ENCODE measurements around the gene TSPAN18. TPM values are rescaled to one million over a fixed set of nuclear protein-coding genes. Genes with fewer than 3 reads are reported as not detected.

TSPAN18 gene
- total RNA-seq, 4 donors from 2014 or later = 31.1 to 74.6 (median 34.7) TPM

DNA sequence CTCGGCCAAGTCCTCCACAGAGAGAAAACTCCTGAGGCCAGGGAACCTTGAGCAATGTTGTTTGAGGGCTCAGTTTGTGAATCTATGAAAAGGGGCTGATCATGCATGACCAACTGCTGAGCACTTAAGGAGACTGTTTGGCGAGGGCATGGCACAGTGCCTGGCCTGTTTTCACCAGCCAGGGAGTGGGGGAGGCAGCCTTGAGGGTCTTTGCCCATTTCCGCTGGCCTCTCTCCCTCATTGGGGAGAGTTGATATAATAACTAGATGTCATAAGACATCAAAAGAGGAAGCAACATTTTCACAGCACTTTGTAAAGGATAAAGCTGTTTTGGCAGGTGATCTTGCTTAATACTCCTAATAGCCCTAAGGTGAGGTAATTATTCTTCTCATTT lies 113.3 kb downstream of the TSPAN18 start:
- TF ChIP-seq POLR2AphosphoS5 (IDR thresholded peaks at IDR 0.05) = no peak
- TF ChIP-seq, protein P1, sequence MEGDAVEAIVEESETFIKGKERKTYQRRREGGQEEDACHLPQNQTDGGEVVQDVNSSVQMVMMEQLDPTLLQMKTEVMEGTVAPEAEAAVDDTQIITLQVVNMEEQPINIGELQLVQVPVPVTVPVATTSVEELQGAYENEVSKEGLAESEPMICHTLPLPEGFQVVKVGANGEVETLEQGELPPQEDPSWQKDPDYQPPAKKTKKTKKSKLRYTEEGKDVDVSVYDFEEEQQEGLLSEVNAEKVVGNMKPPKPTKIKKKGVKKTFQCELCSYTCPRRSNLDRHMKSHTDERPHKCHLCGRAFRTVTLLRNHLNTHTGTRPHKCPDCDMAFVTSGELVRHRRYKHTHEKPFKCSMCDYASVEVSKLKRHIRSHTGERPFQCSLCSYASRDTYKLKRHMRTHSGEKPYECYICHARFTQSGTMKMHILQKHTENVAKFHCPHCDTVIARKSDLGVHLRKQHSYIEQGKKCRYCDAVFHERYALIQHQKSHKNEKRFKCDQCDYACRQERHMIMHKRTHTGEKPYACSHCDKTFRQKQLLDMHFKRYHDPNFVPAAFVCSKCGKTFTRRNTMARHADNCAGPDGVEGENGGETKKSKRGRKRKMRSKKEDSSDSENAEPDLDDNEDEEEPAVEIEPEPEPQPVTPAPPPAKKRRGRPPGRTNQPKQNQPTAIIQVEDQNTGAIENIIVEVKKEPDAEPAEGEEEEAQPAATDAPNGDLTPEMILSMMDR (IDR thresholded peaks at IDR 0.05) = no peak
- no peak for TF ChIP-seq EP300 (IDR thresholded peaks at IDR 0.05)
- no peak for TF ChIP-seq POLR2A (IDR thresholded peaks at IDR 0.05)
- Histone ChIP-seq H3K9me3 (peaks cover 0 to 8% (median 0%) of the 10 kb centered on the region in 3 donors), H3K4me1 (peaks cover 8 to 60% (median 15%) of the 10 kb centered on the region in 3 donors), H3K27me3 (no peaks in the 10 kb centered on the region), H3K27ac (peak overlapping the region in 2 of 4 donors; percentile 61 to 76), H3K36me3 (no peaks in the 10 kb centered on the region), H3K4me3 (no peak overlapping the region)
- 100% methylated on average over 1 of the region's 3 CpGs for WGBS, 2 donors (ENCODE audit: low coverage in 1 of 2)
- ATAC-seq = no peak

DNA sequence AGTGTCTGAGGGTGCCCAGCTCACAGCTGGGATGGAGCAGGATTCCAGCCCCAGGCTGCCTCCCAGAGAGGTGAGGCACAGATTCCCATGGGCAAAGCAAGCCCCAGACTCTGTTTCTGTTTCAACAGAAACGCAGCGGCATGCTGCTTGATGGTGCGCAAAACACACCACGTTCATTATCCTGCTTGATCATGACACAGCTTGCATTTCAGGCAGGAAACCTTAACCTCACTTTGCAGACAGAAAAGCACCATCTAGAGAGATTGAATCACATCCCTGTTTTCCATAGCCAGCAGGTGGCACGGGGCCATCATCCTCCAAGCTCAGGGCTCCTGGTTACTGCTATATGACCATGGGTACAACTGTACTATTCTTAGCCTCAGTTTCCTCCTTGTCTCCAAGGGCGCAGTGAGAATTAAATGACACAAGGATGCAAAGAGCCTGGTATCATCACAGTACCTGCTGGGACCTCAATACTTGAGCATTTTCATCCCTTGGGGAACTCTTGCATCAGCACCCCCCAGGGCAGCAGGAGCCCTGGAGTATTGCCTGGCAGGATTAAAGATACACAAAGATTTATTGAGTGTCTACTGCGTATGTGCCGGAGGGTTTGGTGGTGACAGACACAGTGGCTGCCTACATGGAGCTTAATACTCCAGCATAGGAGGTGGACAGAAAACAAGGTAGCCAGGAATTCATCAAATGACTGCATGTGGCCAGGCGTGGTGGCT lies 113.9 kb downstream of the TSPAN18 start:
- H3K9me3 ChIP-seq = peaks cover 0 to 8% (median 0%) of the 10 kb centered on the region in 3 donors
- no peak overlapping the region for H3K4me3 ChIP-seq
- H3K27ac ChIP-seq = peak overlapping the region in 2 of 4 donors; percentile 61 to 76
- H3K27me3 ChIP-seq = no peaks in the 10 kb centered on the region
- peaks cover 3 to 53% (median 10%) of the 10 kb centered on the region in 3 donors for H3K4me1 ChIP-seq
- TF ChIP-seq, protein P1 (IDR thresholded peaks at IDR 0.05) = no peak
- TF ChIP-seq POLR2AphosphoS5 (IDR thresholded peaks at IDR 0.05) (no peak), EP300 (IDR thresholded peaks at IDR 0.05) (no peak), POLR2A (IDR thresholded peaks at IDR 0.05) (no peak)
- 65% methylated on average over 7 of the region's 9 CpGs; no CpG with 5 or more reads in 1 of the 2 donors for WGBS, 2 donors (ENCODE audit: low coverage in 1 of 2)
- ATAC-seq = peak; percentile 8
- no peaks in the 10 kb centered on the region for H3K36me3 ChIP-seq

DNA sequence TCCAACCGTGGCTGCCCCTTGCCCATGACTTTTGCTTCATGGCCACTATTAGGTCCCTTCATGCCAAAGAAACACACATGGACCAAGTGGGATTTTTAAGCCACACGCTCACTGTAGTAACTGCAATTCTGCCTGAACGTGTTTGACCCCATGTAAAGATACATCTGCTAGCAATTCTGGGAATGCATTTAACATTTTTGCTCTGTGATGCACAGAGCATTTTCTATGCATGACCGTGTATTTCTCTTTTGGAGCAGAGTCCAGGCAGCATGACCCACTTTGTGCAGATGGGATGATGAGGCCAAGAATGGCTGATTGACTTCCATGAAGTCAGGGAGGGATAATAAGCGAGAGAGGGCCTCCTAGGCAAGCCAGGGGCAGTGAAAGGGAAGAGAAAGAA lies 115.5 kb downstream of the TSPAN18 start:
- Histone ChIP-seq H3K27me3 (no peaks in the 10 kb centered on the region), H3K36me3 (no peaks in the 10 kb centered on the region), H3K9me3 (peaks cover 0 to 8% (median 0%) of the 10 kb centered on the region in 3 donors), H3K4me1 (peaks cover 0 to 43% (median 6%) of the 10 kb centered on the region in 3 donors), H3K27ac (peak overlapping the region in 3 of 4 donors; percentile 53 to 82 (median 76)), H3K4me3 (no peak overlapping the region)
- peak; percentile 79 for ATAC-seq
- TF ChIP-seq, protein P1 (IDR thresholded peaks at IDR 0.05) = no peak
- TF ChIP-seq POLR2A (IDR thresholded peaks at IDR 0.05) (no peak), POLR2AphosphoS5 (IDR thresholded peaks at IDR 0.05) (peak; percentile 82), EP300 (IDR thresholded peaks at IDR 0.05) (no peak)
- 32 to 39% methylated on average over 4 to 5 of the region's 5 CpGs for WGBS, 2 donors (ENCODE audit: low coverage in 1 of 2)

DNA sequence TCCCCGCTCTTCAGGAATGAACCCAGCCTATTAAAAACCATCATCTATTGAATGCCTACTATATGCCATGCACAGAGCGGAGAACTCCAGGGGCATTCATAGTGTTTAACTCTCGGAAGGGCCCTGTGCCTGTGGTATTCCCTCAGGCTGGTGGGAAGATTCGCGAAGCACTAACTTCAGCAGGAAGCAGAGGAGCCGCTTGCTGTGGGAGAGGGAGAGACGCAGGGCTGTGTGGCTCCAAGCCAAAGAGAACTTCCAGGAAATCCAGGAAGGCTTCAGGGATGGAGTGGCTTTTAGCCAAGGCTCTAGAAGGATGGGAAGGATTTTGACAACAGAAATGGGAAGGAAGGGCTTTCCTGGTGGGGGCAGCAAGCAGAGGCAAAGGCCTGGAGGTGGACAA lies 120.1 kb downstream of the TSPAN18 start:
- Histone ChIP-seq H3K9me3 (peaks cover 0 to 8% (median 0%) of the 10 kb centered on the region in 3 donors), H3K4me3 (no peak overlapping the region), H3K4me1 (peaks cover 0 to 40% (median 3%) of the 10 kb centered on the region in 3 donors), H3K27ac (no peak overlapping the region), H3K36me3 (no peaks in the 10 kb centered on the region), H3K27me3 (no peaks in the 10 kb centered on the region)
- TF ChIP-seq POLR2A (IDR thresholded peaks at IDR 0.05) = no peak
- no peak for TF ChIP-seq EP300 (IDR thresholded peaks at IDR 0.05)
- no peak for TF ChIP-seq POLR2AphosphoS5 (IDR thresholded peaks at IDR 0.05)
- ATAC-seq = no peak
- 92% methylated on average over 2 of the region's 7 CpGs; no CpG with 5 or more reads in 1 of the 2 donors for WGBS, 2 donors (ENCODE audit: low coverage in 1 of 2)

DNA sequence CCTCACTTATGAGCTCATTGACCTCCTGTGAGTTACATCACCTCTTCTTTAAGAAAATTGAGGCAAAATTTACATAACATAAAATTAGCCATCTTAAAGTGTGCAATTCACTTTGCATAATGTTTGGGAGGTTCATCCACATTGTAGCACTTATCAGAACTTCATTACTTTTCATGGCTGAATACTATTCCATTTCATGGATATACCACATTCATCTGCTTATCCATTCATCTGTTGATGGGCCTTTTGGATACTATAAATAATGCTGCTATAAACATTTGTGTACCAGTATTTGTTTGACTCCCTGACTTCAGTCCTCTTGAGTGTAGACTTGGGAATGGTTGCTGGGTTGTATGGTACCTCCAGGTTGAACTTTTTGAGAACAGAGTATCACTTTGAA lies 120.6 kb downstream of the TSPAN18 start:
- Histone ChIP-seq H3K27me3 (no peaks in the 10 kb centered on the region), H3K4me3 (no peak overlapping the region), H3K27ac (no peak overlapping the region), H3K36me3 (no peaks in the 10 kb centered on the region), H3K4me1 (peaks cover 0 to 36% (median 0%) of the 10 kb centered on the region in 3 donors), H3K9me3 (peaks cover 0 to 8% (median 0%) of the 10 kb centered on the region in 3 donors)
- TF ChIP-seq POLR2AphosphoS5 (IDR thresholded peaks at IDR 0.05) (no peak), EP300 (IDR thresholded peaks at IDR 0.05) (no peak), POLR2A (IDR thresholded peaks at IDR 0.05) (no peak)
- TF ChIP-seq, protein P1 (IDR thresholded peaks at IDR 0.05) = no peak
- no peak for ATAC-seq

All from gastroesophageal sphincter (tissue), 4 donors.